Measurements from ENCODE around the gene MUC4.
"Not testable (repeated sequence)": the region's sequence is repeated elsewhere in the genome, so short reads cannot be mapped to it uniquely, and the experiment has no call there.

The MUC4 gene

DNA sequence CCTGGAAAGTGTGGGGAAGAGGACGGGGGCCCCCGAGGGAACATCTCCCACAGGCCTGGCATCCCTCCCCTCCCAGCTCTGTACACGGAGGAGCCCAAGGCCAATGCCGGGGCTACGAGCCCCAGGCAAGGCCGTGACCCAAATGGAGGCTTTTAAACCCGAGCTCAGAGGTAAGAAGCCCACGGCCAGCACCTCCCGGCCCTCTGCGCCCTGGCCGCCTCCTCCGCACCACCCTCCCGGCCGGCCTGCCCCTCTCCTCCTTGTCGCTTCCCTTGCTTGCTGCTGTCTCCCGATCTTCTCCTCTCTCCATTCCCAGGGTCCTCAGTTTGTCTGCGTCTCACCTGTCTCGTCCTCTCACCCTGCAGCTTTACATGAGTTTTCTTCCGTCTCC lies 1.3 kb downstream of the MUC4 start:
- DNase-seq, result no peak

DNA sequence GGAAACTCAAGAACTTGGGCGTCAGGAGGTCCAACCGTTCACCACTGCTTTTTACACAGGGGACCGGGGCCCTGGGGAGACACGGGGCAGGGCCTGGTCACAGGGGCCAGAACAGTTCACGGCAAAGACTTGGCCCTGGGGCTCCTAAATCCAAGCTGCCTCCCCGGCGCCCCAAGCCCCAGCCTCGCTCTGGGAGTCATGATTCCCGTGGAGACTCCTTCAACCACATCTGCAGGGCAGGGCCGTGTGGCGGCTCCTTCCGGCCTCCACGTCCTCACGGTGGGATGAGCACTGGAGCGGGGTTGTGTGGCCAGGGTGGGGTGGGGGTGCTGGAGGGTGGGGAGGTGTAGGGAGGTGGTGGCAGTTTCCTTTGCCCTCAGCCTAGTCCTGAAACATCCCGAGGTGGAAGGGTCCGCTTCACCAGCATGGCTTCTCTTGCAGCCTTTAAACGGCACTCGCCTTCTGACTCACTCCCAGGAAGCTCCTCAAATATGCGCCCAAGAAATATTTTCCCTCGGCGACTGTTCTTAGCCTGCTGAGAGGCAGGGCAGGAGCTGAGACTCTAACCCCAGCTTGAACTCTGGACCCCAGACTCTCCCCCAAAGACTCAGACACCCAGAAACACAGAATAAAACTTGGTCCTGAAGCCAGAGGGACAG lies 1.8 kb downstream of the MUC4 start:
- DNase-seq, result no peak

DNA sequence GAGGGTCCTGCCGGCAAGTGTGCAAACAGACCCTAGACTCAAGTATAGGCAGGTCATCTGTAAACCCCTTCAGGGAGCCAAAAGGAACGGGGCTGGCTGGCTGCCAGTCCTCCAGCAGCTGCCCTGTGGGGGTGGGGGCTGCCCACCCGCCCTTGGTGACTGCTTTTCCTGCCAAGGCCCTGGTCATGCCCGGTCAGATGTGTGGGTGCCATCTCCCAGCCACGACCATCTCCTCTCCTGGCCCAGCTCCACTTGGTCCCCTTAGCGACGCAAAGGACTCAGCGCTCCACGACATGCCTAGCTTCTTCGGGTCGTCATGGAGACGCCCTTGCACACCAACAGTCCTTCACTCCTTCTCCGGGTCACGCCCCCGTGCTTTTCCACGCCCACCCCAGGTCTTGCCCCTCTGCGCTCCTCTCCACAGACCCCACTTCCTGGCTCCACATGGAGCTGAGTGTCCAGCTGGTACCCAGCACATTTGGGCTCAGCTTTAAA lies 2.4 kb downstream of the MUC4 start:
- DNase-seq, result no peak

DNA sequence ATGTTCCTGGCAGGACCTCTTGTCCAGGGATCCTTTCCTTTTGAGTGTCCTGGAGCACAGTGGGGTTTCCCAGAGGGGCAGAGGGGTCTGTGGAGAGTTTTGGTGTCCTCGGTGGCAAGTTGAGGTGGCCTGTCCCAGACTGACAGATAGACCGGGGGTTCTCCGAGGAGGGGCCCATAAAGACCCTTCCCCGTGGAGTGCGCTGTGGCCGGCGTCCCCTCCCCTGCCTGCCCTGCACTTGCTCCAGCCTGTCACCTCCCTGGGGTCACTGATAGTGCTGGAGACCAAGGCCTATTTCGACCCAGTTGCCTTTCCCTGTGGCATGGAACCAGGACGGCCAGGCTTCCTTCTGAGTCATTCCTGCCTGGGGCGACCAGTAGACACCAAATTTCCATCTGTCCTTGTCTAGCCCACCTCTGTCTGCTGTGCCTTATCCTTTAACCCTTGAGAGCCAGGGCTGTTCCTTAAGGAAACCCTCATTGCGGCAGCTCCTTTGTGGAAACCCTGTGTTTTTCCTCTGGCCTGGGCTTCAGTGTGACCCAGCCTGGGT lies 2.9 kb downstream of the MUC4 start:
- DNase-seq, result no peak

DNA sequence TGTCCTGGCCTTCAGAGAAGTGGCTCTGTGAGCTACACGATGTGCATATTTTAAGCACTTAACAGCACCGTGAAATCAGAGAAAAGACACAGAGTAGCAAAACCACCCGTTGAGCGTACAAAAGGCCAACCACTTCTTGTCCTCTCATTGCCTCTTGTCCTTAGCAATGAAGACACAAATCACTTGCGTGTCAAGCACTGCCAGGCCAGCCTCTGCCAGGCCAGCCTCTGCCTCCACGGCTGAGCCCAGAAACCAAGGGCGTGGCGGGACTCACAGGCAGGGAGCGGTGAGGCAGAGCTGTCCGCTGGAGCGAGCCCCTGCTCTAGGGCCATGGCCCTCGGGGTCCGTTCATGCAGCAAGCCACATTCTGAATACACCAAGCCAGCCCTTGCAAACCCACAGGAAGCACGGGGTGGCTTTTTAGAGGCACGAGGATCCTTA lies 4.0 kb downstream of the MUC4 start:
- DNase-seq, result no peak

DNA sequence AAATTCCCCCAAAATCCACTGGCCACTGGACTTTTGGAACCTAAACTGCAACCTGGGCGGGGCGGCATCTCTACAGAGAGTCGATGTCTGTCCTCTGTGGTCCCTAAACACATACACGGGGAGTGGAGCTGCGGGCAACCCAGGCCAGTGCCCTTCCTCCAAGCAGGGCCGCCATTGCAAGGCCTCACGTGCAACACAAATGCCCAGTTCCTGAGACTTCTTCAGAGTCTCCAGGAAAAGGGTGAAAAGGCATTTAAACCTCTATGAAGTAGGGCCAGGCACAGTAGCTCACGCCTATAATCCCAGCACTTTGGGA lies 4.9 kb downstream of the MUC4 start:
- no peak for DNase-seq

DNA sequence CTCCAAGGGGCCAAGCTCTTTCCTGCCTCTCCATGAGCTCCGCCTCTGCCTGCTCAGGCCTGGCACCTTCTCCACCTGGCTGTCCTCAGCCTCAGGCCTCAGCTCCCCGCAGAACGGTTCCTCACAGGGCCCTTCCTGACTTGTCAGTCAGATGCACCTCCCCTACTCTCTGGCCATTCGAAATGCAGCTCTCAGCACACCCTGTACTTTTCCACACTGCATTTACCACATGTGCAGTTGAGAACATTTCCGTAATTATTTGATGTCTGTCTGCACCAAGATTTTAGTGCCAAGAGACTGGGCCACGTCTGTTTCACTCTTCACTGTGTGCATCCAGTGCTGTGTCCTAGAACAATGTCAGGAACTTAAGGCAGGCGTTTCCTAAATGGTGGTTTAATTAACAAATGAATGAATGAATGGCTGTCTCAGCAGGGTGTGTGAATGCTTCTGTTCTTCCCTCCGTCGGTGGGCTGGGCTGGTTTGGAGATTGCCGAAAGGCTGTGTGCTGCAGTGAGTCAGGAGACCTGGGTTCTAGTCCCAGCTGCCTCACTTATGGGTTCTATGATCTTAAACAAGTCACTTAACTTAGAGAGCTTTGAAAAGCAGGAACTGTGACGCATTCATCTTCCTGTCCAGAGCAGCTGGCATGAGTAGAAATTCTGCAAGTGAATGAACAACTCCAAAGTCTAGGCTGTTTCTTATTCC lies 5.4 kb downstream of the MUC4 start:
- no peak for DNase-seq

DNA sequence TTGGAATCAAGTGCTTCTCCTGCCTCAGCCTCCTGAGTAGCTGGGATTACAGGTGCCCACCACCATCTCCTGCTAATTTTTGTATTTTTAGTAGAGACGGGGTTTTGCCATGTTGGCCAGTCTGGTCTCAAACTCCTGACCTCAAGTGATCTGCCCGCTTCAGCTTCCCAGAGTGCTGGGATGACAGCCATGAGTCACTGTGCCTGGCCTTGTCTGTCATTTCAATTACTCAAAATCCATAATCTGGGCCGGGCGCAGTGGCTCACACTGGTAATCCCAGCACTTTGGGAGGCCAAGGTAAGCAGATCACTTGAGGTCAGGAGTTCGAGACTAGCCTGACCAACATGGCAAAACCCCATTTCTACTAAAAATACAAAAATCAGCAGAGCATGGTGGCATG lies 6.1 kb downstream of the MUC4 start:
- DNase-seq, result not testable (repeated sequence)

DNA sequence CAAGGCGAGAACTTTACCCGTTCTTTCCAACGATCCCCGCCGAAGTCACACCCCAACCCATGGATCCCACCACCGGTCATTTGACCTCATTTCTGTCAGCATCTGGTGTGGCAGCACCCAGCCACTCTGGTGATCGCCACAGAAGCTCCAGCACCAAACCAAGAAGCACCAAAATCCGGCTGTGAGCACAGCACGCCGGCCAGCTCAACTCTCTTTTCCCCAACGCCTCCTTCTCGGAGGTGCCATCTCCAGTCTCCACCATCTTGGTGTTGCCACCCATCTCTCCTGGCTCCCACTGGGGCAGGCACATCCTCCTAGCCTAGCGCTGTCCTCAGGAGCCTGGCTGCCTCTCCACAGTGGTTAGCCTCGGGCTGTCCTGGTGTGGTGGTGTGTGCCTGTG lies 6.5 kb downstream of the MUC4 start:
- no peak for DNase-seq

DNA sequence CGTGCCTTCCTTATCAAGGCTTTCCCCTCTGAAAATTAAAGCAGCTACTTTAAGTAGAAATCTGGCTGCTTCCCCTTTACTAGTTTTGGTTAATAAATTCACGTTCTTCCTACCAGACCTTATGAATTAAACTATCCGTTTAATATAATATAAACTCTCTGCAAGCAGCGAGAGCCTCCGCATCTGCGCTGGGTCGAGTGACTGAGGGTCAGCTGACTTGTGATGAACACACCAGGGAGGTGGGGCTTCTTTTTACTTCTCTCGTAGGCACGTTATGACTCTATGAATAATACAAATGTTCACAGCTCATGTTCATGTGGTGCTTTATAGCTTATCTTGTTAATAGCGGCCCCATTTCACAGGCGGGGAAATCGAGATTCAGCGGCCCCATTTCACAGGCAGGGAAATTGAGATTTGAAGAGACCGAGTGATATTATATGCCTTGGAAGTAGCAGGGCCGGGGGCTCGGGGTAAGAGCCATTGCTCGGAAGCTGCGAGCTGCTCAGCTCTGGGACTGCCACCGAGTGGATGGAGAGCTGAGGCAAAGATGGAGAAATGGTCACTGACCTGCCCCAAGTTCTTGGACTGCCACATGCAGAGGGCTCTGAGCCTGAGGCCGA lies 8.3 kb downstream of the MUC4 start:
- DNase-seq, result no peak

DNA sequence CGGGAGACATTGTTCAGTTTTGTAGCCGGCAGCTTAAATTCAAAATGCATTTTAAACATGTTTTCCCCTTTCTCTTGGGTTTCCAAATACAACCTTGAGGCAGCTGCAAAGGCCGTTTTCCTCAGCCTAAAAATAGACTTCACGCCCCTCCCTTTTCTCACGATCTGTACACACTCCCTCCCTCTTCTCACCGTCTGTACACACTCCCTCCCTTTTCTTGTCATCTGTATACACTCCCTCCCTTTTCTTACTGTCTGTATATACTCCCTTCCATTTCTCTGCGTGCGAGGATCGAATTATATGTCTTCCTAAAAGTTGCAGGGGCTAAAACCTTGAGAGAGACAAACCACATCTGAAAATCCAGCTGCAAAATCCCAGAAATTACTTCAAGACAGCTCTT lies 8.9 kb downstream of the MUC4 start:
- DNase-seq, result no peak

DNA sequence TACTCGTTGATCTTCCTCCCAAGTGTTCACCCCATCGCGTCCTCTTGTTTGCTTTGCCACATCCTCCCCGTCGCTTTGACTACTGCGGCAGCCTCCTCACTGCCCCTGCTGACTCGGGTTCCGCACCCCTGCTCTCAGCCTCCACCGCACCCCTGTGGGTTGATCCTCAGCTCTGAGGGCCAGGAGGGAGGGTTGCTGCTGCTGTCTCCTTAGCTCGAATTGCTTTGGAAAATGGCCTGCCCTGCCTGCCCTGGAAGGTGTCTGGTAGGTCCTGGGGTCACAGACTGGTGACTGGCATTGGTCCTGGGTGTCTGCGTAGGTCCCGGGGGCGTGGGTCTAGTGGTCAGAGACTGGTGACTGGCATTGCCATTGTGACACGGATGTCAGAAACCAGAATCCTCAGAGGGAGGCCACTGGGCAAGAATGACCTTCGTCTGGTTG lies 9.4 kb downstream of the MUC4 start:
- no peak for DNase-seq

DNA sequence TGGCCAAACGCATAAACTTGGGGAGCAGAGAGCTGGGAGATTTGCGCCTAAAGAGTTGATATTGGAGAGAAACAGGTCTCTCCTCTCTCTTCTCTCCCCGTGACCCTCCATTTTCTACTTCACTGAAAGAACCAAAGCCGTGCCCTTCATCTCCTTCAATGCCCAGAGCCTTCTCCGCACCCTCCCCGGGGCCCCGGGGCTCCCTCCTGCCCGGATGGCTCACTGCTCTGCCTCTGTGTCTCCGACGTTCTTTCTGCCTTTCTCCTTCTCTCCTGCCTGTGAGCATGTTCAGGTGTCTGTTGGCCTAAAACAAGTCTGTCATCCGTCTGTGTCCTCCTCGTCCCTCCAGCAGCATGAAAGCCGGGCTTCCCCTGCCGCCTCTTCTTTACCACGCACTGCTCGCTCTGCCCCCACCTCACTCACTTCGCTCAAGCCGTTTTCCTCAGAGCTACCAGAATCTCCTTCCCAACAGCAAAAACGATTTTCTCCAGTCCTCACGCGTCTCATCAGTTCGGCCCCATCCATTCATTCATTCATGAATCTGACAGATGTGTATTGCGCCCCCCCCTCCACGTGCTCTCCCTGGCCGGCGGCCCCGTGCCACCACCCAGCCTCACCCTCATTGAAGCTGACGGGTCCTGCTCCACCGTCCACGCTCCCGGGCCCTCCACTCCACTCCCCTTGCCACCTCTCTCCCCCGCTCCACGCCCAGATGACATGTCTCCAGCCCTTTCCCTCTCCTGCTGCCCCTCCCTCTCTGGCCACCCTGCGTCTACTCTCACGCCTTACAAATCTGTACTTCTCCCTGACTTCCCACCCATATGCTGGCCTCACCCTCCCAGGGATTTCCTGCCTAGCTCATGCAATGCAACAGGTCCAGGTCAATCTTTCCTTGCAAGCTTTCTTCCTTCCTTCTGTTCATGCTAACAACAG lies 10.2 kb downstream of the MUC4 start:
- no peak for DNase-seq

DNA sequence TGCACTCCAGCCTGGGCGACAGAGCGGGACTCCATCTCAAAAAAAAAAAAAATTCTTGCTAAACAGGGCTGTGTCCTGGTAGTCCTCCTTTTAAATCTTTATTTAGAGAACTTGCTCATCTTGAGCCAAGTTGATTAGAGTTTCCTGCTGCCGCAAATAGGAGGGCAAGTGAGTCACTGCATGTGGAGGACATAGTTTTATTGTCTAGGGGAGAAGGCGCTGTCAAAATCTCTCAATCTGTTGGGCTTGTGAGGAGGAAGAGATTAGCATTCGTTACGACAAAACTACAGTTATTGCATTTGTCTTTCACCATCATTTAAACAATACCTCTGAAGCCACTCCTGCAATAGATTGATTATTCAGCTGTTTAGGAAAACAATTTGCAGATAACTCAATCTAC lies 11.5 kb downstream of the MUC4 start:
- DNase-seq, result no peak

DNA sequence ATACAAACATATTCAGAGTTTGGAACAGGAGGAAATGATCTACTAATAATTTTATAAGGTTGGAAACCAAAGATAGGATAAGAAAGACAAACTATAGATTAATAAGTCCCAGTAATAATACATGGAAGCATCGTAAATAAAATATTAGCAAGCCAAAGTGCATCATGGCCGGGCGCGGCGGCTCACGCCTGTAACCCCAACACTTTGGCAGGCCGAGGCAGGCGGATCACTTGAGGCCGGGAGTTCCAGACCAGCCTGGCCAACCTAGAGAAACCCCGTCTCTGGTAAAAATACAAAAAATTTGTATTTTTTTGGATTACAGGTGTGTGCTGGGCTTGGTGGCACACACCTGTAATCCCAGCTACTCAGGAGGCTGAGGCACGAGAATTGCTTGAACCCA lies 14.9 kb downstream of the MUC4 start:
- DNase-seq, result no peak

DNA sequence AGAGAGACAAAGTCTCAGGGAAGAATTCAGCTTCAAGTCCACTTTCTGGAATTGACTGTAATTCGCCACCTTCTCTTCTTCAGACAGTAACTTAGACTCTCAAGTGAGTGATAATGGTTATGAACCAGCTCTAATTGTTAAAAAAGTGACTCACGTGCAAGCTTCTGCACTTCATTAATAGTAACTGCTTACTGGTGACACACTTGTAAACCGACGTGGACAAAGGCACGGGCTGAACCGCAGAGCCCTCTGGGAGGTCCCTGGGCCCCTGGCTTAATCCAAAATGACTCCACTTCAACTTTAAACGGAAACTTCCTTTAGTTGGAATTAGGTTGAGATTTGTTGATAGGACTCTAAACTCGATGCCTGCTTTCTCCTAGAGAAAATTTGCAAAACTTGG lies 17.0 kb downstream of the MUC4 start:
- no peak for DNase-seq

DNA sequence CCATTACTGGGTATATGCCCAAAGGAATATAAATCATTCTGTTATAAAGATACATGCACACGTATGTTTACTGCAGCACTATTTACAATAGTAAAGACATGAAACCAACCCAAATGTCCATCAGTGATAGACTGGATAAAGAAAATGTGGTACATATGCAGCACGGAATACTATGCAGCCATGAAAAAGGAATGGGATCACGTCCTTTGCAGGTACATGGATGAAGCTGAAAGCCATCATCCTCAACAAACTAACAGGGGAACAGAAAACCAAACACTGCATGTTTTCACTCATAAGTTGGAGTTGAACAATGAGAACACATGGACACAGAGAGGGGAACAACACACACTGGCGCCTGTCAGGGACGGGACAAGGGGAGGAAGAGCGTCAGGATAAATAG lies 19.1 kb downstream of the MUC4 start:
- not testable (repeated sequence) for DNase-seq

DNA sequence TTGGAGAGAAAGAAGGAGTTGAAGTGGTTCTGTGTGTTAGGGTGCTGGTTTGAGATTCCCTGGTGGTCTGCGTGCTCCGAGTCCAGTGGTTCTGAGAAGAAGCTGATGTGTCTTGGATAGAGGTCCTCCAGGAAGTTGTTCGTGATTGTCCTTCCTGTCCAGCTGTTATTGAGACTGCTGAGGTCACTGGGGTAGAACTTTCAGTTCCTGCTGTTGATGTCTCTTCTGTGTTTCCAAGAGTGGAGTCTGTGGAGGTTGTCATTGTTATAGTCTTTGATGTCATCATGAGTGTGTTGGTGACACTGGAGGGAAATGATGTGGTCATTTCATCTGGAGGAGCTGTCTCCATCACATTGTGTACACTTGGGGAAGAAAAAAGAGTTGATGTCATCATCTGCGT lies 20.8 kb downstream of the MUC4 start:
- no peak for DNase-seq

DNA sequence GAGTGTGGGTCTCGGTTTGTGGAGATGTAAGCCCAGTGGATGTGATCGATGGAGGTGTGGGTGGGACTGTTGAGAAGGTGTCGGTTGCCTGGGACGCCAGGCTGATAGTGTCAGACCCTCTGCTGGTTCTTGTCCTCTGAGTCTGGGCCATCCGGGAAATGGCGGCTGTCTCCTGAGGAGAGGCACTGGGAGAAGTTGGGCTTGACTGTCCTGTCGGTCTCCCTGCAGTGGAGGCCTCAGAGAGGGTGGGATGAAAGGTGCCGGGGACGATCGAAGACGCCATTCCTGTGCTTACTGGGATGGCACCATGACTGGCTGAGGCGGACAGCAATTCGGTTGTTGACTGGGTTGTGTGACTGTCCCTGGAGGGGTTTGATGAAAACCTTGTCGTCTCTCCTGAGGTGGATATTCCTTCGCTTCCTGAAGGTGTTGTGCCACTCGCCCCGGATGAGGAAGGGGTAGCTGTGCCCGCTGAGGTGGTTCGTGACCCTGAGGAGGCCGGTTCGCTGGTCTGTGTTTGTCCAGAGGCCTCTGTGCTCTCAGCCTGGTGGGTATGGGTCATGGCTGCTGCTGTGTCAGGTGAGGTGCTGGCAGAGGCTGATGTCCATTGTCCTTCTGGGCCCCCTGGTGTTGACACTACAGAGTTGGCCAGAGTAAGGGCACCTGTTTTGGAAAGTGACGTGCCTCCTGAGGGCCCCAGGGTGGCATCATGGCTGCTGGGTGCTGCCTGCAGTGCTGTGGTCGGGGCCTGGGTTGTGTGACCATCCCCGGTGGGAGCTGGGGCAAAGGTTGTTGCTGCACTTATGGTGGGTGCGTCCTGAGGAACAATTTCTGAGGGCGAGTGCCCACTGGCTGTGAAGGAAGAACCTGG lies 22.8 kb downstream of the MUC4 start:
- DNase-seq, result no peak

DNA sequence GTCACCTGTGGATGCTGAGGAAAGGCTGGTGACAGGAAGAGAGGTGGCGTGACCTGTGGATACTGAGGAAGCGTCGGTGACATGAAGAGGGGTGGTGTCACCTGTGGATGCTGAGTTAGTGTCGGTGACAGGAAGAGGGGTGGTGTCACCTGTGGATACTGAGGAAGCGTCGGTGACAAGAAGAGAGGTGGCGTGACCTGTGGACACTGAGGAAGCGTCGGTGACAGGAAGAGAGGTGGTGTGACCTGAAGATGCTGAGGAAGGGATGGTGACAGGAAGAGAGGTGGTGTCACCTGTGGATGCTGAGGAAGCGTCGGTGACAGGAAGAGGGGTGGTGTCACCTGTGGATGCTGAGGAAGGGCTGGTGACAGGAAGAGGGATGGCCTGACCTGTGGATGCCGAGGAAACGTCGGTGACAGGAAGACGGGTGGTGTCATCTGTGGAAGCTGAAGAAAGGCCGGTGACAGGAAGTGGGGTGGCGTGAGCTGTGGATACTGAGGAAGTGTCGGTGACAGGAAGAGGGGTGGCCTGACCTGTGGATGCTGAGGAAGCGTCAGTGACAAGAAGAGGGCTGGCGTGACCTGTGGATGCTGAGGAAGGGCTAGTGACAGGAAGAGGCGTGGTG lies 25.8 kb downstream of the MUC4 start:
- DNase-seq, result not testable (repeated sequence)

DNA sequence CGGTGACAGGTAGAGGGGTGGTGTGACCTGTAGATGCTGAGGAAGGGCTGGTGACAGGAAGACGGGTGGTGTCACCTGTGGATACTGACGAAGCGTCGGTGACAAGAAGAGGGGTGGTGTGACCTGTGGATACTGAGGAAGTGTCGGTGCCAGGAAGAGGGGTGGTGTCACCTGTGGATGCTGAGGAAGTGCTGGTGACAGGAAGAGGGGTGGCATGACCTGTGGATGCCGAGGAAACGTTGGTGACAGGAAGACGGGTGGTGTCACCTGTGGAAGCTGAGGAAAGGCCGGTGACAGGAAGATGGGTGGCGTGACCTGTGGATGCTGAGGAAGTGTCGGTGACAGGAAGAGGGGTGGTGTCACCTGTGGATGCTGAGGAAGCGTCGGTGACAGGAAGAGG lies 27.7 kb downstream of the MUC4 start:
- not testable (repeated sequence) for DNase-seq

All from effector CD4-positive, alpha-beta T cell (primary cell).